ENCODE measurements around the gene DNM2.

DNM2 gene

DNA sequence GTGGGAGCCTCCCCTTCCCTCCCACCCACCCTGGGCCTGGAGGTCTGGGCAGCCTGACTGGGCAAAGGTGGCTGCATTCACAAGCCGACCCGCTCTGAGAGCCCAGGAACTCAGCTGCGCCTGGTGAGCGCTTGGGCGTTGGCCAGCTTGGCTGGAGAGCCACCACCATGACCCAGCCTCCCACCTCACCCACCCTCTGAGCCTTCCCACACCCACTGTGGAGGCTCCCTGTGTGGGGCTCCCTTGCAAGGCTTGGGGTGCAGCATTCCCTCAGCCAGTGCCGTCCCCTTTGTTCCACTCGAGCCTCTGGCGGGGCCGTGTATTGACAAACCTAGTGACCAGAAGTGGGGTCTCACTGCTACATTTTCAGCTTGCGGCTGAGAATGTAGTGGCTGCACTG is 31.7 kb upstream of the DNM2 start:
- Mint-ChIP-seq H3K27ac (no peak overlapping the region), H3K9me3 (no peaks in the 10 kb centered on the region), H3K27me3 (no peaks in the 10 kb centered on the region), H3K4me1 (peaks cover 7% of the 10 kb centered on the region), H3K4me3 (no peak overlapping the region)
- ATAC-seq (no peak), DNase-seq (no peak)

DNA sequence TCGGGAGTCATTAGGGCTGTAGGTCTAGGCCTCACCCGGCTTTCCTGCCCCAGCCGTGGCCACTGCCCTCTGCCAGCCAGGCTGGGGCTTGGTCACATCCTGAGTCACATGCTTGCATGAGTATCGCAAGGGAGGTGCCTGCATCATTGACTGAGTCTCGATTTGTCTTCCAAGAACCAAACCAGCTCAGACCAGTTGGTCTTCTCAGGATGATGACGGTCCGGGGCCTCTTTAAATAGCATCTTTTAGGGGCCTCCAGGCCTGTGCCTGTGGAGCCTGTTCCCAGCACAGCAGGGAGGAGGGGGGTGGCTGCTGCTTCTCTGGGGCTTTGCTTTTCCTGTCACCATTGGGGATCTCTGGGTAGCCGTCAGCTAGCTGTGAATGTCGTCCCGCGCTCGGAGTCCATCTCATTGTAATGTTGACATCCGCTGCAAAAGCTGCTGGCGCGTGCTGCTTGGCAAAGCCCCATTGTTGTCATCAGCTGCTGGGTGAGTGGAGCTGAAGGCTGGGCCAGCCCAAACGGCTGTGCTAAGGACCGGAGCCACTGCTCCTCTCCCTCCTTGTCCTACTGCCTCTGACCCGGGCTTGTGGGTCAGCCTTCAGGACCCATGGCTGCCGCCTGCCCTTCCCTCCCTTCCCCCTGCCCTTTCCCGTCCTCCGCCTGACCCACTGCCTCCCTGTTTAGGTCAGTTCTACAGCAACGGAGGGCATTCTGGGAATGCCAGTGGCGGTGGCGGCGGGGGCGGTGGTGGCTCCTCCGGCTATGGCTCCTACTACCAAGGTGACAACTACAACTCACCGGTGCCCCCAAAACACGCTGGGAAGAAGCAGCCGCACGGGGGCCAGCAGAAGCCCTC is 31.0 kb upstream of the DNM2 start:
- H3K27ac Mint-ChIP-seq: no peak overlapping the region
- no peak overlapping the region for H3K4me3 Mint-ChIP-seq
- ATAC-seq (no peak), DNase-seq (no peak)
- H3K9me3 Mint-ChIP-seq: no peaks in the 10 kb centered on the region
- H3K4me1 Mint-ChIP-seq: peaks cover 7% of the 10 kb centered on the region
- H3K27me3 Mint-ChIP-seq: no peaks in the 10 kb centered on the region

DNA sequence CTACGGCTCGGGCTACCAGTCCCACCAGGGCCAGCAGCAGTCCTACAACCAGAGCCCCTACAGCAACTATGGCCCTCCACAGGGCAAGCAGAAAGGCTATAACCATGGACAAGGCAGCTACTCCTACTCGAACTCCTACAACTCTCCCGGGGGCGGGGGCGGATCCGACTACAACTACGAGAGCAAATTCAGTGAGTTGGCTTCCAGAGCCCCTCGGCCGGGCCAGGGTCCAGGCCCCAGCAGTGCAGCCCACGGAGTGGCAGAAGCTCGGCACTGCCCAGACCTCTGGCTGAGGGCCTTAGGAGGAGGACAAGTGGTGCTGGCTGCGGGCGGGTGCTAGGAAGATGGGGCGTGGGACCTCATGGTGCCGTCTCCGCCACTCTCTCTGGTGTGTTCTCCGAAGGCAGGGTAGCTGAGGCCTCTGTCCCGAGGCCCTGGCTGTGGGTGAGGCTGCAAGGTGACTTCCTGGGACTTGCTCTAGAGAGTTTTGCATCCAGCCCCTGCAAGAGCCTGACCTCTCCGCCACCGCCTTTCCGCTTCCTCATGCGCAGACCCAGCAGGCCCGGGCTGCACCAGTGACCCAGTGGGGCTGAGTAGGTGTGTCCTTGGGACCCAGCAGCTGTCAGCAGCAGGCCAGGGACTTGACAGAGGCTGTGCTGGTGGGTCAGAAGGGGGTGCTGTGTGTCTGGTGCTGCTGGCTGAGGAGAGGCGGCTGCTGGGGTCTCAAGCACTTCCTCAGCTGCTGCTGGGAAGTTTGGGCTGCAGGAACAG is 30.2 kb upstream of the DNM2 start:
- Mint-ChIP-seq H3K9me3 (no peaks in the 10 kb centered on the region), H3K27ac (peak overlapping the region; percentile 52 to 84), H3K4me3 (no peak overlapping the region), H3K4me1 (peaks cover 7% of the 10 kb centered on the region), H3K27me3 (no peaks in the 10 kb centered on the region)
- no peak for DNase-seq
- no peak for ATAC-seq

DNA sequence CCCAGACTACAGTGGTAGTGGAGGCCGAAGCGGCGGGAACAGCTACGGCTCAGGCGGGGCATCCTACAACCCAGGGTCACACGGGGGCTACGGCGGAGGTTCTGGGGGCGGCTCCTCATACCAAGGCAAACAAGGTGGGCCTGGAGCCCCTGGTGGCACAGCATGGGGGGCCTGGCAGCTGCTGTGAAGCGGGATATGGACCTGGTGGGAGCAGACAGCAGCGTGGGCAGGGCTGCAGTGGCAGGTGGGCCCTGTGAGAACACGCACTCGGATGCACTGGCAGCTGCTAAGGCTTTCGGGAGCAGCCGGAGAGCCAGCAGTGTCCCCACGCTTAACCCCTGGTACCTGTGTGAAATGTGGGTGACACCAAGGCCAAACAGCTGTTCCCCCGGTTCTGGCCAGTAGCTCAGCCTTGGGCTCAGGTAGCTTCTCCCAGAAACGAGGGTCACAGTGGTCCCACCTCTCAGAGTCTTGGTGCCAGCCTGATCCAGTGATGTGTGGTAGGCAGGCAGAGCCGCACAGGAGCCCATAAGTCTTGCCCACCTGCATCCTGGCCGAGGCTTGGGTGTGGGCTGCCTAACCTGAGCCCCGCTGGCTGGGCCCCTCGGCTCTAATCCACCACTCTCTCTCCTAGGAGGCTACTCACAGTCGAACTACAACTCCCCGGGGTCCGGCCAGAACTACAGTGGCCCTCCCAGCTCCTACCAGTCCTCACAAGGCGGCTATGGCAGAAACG is 29.2 kb upstream of the DNM2 start:
- ATAC-seq (peak; percentile 5), DNase-seq (no peak)
- Mint-ChIP-seq H3K27me3 (no peaks in the 10 kb centered on the region), H3K27ac (peak overlapping the region in 1 of 2 donors; percentile 89), H3K9me3 (no peaks in the 10 kb centered on the region), H3K4me3 (no peak overlapping the region), H3K4me1 (peaks cover 7% of the 10 kb centered on the region)

DNA sequence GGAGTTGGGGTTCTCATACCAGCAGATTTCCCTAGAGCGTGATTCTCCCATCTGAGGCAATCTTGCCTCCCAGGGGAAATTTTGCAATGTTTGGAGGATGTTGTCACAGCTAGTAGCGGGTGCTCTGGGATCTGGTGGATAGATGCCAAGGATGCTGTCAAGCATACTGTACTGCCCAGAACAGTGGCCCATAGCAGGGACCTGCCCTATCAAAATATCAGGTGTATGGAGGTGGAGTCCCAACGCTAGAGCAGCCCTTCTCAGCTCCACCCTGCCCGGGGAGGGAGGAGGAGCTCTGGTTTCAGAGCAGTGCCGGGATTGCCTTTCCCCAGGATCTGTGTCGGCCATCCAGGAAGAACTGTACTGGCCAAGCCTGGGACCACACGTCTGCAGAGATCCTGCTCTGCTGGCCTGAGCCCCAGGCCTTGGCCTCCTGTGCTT is 27.5 kb upstream of the DNM2 start:
- Mint-ChIP-seq H3K4me3 (no peak overlapping the region), H3K27ac (no peak overlapping the region), H3K27me3 (peaks cover 4% of the 10 kb centered on the region), H3K4me1 (peaks cover 16% of the 10 kb centered on the region), H3K9me3 (no peaks in the 10 kb centered on the region)
- no peak for ATAC-seq
- no peak for DNase-seq

DNA sequence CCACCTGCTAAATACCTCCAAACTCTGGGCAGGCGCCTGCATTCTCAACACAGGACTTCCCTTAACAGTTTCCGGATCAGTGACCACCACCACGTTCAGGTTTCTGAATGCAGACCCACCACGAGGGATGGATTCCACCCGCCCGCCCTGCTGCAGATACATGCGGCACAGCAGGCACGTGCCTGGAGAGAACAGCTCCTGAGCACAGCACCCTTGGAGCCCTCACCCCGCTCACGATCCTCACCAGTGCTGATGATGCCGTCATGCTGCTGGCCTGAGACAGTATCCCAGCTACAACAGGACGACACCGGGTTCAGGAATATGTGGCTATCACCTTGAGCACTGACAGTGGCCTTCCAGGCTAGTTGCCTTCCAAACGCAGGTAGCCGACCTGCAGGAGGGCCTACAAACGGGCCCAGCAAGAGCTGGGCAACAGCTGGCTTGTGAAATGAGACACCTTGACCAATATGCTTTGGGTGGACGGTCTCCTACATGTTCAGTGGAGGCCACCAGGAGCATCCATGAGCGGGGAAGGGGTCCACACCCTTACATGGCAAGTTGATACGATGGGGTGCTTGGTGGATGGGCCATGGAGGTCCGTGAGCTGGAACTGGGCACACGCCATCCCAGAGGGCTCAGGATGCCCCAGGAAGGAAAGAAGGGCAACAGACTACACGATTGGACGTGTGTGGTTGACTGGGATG is 26.5 kb upstream of the DNM2 start:
- Mint-ChIP-seq H3K9me3 (no peaks in the 10 kb centered on the region), H3K4me3 (no peak overlapping the region), H3K4me1 (peaks cover 26% of the 10 kb centered on the region), H3K27me3 (peaks cover 14% of the 10 kb centered on the region), H3K27ac (peak overlapping the region in 1 of 2 donors; percentile 88)
- DNase-seq (no peak), ATAC-seq (no peak)

DNA sequence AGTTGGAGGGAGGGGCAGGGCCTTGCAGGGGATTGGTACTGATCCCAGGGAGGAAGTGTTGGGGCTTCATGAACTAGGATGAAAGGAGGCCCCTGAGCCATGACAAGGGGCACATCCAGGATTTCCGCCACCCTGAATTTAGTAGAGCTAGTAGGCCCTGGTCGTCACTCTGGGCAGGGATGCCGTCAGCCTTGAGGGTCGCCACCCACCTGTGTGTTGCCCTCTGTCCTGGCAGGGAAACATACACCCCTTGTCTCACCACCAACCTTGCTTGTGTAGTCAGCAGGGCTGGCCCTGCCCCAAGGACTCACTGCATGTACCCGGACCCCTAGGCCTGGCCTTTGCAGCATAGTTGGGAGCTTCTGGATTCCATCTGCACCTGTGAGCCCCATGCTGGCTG is 26.0 kb upstream of the DNM2 start:
- peak overlapping the region in 1 of 2 donors; percentile 88 for H3K27ac Mint-ChIP-seq

DNA sequence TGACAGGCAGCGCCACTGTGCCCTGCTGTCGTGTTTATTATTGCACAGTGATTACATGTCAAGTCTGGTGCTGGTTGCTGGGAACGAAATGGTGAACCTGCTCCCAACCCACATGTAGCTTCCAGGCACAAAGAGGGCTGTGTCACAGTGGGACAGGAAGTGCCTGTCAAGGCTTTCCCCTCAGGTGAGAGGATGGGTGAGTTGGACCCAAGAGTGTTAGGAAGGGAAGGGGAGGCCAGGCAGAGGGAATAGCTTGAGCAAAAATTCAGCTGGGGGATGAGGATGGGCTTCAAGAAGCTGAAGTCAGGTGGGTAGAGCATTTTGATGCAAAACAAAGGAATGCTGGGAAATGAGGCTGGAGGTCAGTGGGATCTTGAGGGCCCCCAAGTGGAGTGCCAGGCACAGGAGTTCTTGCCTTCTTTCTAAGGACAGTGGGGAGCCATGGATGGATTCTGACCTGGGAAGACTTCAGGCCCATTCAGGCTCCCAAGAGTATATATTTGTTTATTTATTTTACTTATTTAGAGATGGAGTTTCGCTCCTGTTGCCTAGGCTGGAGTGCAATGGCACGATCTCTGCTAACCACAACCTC is 25.1 kb upstream of the DNM2 start:
- Mint-ChIP-seq H3K4me1 (peaks cover 30% of the 10 kb centered on the region), H3K9me3 (no peaks in the 10 kb centered on the region), H3K27me3 (peaks cover 28% of the 10 kb centered on the region), H3K27ac (no peak overlapping the region), H3K4me3 (no peak overlapping the region)
- DNase-seq (no peak), ATAC-seq (no peak)

More for the DNA sequence above, 26.0 kb upstream of the DNM2 start:
- H3K4me1 Mint-ChIP-seq: peaks cover 32% of the 10 kb centered on the region
- no peak overlapping the region for H3K4me3 Mint-ChIP-seq
- peaks cover 19% of the 10 kb centered on the region for H3K27me3 Mint-ChIP-seq
- ATAC-seq: no peak
- H3K9me3 Mint-ChIP-seq: no peaks in the 10 kb centered on the region
- DNase-seq: no peak

DNA sequence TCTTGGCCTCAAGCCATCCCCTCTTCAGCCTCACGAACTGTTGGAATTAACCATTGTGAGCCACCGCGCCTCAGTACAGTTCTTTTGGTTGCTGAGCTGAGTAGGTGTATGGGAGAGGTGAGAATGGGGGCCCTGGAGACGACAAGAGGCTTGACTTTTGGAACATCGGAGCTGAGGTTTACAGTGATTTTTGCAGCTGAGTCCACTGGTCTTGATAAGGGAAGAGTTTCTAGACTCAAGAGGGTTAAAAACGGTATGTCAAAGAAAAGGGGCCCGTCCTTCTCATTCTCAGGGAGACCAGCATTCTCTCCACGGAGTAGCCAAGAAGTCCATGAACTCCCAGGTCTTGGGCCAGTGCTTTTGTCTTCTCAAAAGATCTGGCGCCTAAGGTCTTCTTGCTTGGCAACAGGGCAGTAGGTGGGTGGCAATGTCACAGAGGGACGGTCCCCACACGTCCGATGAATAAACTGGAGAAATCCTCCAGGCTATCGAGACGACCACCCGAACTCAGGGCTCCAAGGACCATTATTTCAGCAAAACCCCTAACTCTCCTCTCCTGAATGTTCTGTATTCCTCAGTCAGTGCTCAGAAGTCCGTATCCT is 23.1 kb upstream of the DNM2 start:
- ATAC-seq: no peak
- peak overlapping the region; percentile 87 to 88 for H3K4me3 Mint-ChIP-seq
- peaks cover 25% of the 10 kb centered on the region for H3K4me1 Mint-ChIP-seq
- peaks cover 28% of the 10 kb centered on the region for H3K27me3 Mint-ChIP-seq
- DNase-seq: no peak
- H3K9me3 Mint-ChIP-seq: no peaks in the 10 kb centered on the region
- H3K27ac Mint-ChIP-seq: peak overlapping the region in 1 of 2 donors; percentile 50

DNA sequence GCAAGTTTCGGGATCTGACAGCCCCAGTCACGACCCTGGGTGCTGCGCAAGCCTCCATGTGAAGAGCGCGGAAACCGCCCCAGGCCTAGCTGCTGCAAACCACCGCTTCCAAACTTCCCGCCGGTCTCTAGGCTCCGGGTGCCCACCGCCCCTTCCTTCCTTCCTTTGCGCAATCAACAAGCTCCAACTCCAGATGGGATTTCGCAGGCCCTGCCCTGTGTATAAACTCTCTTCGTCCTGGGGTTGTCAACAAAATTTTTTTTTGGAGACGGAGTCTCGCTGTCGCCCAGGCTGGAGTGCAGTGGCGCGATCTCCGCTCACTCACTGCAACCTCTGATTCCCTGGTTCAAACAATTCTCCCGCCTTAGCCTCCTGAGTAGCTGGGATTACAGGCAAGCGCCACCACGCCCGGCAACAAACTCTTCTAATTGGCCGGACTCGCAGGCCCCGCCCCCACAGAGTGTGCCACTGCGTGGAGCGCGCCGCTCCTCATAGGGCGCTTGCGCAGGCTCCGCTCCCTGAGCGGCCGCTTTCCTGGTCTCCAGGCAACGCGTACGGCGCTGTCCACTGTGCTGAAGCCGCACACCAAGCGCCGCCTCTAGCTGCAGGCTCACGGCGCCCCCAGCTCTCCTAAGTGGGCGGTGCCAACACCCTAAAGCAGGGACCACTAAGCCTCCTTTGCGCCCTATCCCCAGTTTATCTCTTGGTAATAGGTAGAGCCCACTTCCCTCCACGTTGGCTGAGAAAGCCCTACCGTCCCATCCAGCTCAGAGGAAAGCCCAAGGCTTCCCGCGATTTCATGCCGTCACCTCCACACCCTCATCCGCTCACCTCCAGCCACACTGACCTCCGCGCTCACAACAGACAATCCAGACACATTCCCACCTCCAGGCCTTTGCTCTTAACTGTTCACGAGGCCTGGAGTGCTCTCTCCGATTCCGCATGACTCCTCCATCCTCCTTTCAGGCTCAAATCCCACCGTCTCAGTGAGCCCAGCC is 22.2 kb upstream of the DNM2 start:
- Mint-ChIP-seq H3K27ac (peak overlapping the region in 1 of 2 donors; percentile 82), H3K9me3 (no peaks in the 10 kb centered on the region), H3K4me1 (peaks cover 26% of the 10 kb centered on the region), H3K4me3 (peak overlapping the region; percentile 87 to 88), H3K27me3 (peaks cover 28% of the 10 kb centered on the region)
- DNase-seq (peak; percentile 86 to 91), ATAC-seq (peak; percentile 98)

DNA sequence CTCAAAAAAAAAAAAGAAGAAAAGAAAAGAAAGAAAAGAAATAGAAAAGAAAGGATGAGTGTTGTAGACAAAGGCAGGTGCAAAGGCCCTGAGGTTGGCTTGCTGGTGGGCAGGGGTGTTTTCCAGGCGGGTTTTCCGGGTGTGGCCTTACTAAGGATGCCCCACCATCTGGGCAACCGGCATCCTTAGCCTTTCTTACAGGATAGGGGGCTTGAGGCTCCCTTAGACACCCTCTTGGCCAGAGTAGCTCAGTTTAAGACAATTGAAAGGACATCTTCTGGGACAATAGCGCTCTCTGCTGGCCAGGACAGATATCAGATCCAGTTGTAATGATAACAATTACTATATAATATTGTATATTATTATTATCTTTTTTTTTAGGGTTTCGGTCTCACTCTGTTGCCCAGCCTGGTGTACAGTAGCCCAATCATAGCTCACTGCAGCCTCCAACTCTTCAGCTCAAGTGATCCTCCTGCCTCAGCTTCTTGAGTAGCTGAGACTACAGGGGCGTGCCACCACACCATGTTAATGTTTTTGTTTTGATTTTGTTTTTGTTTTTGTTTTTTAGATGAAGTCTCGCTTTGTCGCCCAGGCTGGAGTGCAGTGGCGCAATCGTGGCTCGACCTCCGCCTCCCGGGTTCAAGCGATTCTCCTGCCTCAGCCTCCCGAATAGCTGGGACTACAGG is 18.1 kb upstream of the DNM2 start:
- Mint-ChIP-seq H3K27ac (no peak overlapping the region), H3K4me3 (no peak overlapping the region), H3K27me3 (peaks cover 28% of the 10 kb centered on the region), H3K4me1 (peaks cover 35% of the 10 kb centered on the region), H3K9me3 (no peaks in the 10 kb centered on the region)
- ATAC-seq (no peak), DNase-seq (peak; percentile 69 to 71)

DNA sequence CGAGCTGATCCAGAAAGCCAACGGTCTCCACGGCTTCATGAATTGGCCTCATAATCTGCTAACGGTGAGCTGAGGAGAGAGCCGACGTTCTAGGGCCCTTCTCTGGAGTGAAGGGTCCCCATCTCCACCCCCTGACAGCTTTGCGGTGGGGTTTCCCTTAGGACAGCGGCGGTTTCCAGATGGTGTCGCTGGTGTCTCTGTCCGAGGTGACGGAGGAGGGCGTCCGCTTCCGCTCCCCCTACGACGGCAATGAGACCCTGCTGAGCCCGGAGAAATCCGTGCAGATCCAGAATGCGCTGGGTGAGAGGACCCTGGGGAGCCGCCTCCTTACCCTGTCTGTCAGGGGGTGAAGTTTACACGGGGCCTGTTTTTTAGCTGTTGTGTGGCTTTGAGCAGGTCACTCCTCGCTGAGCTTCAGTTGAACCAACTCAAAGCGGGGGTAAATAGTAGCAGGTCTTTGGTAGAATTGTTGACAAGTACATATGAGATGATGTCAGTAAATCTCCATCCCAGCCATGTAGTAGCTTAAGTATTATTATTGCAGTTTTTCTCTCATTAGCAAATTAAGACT is 15.8 kb upstream of the DNM2 start:
- Mint-ChIP-seq H3K4me1 (peaks cover 18% of the 10 kb centered on the region), H3K27ac (peak overlapping the region; percentile 81 to 95), H3K27me3 (peaks cover 7% of the 10 kb centered on the region), H3K4me3 (peak overlapping the region; percentile 98), H3K9me3 (no peaks in the 10 kb centered on the region)
- peak; percentile 57 for ATAC-seq
- DNase-seq: peak in 1 of 2 donors; percentile 40

DNA sequence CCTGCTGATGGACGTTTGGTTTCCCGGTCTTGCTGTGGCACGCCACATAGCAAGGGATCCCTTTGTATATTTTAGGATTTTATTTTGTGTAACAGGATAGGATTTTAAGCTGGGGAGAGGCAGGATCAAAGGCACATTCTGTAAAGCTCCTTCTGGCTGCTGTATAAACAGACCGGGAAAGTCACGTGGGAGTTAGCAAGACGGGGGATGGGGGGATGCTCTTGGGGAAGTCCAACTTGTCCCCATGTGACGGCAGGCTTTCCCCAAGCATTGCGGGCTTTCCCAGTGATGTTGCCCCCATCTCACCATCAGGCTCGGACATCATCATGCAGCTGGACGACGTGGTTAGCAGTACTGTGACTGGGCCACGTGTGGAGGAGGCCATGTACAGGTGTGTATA is 10.9 kb upstream of the DNM2 start:
- H3K4me1 Mint-ChIP-seq: peaks cover 8% of the 10 kb centered on the region
- H3K9me3 Mint-ChIP-seq: no peaks in the 10 kb centered on the region
- no peaks in the 10 kb centered on the region for H3K27me3 Mint-ChIP-seq
- DNase-seq (no peak), ATAC-seq (no peak)
- H3K27ac Mint-ChIP-seq: no peak overlapping the region
- H3K4me3 Mint-ChIP-seq: no peak overlapping the region
